Stimulated activated naive CD8-positive, alpha-beta T cell treated with anti-CD3 and anti-CD28 coated beads, Interleukin-15, Interleukin-2, amounts not matched to agents 100 ng/mL and 50 ng/mL, for 24 hours (primary cell): Measurements from ENCODE around the gene MCM3AP.
A peak's percentile ranks its signal among the peaks of the same experiment; 100 is the strongest.

Experiments
- H3K27ac Mint-ChIP-seq: one replicate; pipeline ENCODE4 v1.8.0; 2021; ENCODE audit warnings: mild to moderate bottlenecking, mixed read lengths
- H3K27me3 Mint-ChIP-seq: one replicate; pipeline ENCODE4 v1.8.0; 2021; ENCODE audit warnings: mixed read lengths
- H3K36me3 Mint-ChIP-seq: one replicate; pipeline ENCODE4 v1.8.0; 2021; ENCODE audit warnings: low read depth, mixed read lengths
- H3K4me1 Mint-ChIP-seq: one replicate; pipeline ENCODE4 v1.8.0; 2021; ENCODE audit warnings: low read depth, mixed read lengths
- H3K4me3 Mint-ChIP-seq: one replicate; pipeline ENCODE4 v1.8.0; 2021; ENCODE audit warnings: mild to moderate bottlenecking, mixed read lengths
- H3K9me3 Mint-ChIP-seq: one replicate; pipeline ENCODE4 v1.8.0; 2021; ENCODE audit warnings: mixed read lengths

Gene MCM3AP

GRCh38 chr21:46266946-46267345 is 18.5 kb downstream of the MCM3AP start:
- H3K36me3 Mint-ChIP-seq: peaks cover 56% of the 10 kb centered on the region
- H3K9me3 Mint-ChIP-seq: no peaks in the 10 kb centered on the region
- no peaks in the 10 kb centered on the region for H3K27me3 Mint-ChIP-seq
- no peaks in the 10 kb centered on the region for H3K4me1 Mint-ChIP-seq
- H3K27ac Mint-ChIP-seq: no peak overlapping the region
- H3K4me3 Mint-ChIP-seq: no peak overlapping the region

DNA sequence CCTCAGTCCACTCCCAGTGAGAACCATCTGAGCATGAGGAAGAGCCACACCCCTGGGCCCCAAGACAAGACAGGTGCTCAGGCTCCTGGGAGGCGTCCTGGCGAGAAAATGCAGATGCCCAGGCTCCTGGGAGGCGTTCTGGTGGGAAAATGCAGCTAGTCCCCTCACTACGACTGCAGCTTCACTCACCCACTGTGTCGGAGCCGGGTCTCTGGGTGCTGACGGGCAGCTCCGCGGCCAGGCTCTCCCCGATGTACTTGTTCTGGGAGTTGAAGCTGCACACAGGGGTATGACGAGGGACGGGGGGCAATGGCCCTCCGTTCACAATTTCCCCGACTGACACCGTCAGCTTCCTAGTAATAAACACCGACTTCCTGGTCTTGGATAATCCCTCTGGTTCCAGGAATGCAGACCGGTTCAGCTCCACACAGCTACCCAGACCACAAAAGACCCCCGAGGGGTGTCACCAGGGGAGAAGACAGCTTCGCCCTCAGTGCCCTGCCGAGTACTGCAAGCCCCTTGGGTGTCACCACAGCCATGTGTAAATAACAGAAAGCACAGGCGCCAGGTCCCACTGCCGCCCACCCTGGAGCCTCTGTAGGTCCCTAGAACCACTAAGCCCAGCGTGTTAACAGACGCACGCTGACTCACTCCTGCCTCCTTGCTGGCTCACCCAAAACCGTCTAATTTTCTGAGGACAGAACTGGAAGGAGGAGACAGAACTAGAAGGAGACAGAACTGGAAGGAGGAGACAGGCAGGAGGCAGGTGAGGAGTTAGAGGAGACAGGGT is 19.5 kb downstream of the MCM3AP start:
- H3K36me3 Mint-ChIP-seq: peaks cover 60% of the 10 kb centered on the region
- no peaks in the 10 kb centered on the region for H3K27me3 Mint-ChIP-seq
- H3K4me1 Mint-ChIP-seq: no peaks in the 10 kb centered on the region
- no peak overlapping the region for H3K27ac Mint-ChIP-seq
- H3K4me3 Mint-ChIP-seq: no peak overlapping the region
- no peaks in the 10 kb centered on the region for H3K9me3 Mint-ChIP-seq

- no peak overlapping the region for H3K4me3 Mint-ChIP-seq
- H3K4me1 Mint-ChIP-seq: no peaks in the 10 kb centered on the region
- peaks cover 56% of the 10 kb centered on the region for H3K36me3 Mint-ChIP-seq
- no peaks in the 10 kb centered on the region for H3K27me3 Mint-ChIP-seq
- no peaks in the 10 kb centered on the region for H3K9me3 Mint-ChIP-seq
- H3K27ac Mint-ChIP-seq: no peak overlapping the region
Observed at GRCh38 chr21:46264690-46265144, 20.7 kb downstream of the MCM3AP start.

DNA sequence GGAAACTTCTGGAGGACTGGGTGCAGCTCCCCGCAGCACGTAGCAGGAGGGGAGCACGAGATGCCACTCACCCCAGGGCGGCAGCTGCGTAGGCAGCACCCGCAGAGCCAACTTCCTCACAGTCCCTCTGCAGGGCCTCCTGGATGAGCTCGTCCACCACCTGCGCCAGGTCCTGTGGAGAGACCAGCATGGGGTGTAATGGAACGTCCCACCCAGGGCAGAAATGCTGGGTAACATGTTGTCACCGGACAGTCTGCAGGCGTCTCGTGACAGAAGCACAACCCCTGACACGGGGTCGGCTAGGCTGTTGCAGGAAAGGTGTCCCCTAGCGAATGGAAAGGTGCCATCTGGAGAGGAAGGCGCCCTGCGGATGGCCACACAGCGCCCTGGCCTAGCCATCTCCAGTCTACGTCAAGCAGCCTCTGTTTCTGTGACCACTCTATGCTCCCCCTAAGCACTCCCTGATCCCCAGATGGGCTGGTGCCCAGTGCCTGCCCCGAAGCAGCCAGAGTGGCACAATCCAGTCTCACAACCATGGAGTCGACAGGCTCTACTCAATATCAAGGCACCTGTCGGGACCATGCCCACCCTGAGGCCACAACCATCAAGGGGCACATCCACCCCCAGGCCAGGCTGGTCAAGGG is 21.2 kb downstream of the MCM3AP start:
- Mint-ChIP-seq H3K27ac (no peak overlapping the region), H3K36me3 (peaks cover 52% of the 10 kb centered on the region), H3K4me1 (no peaks in the 10 kb centered on the region)

GRCh38 chr21:46256501-46256994 is 28.9 kb downstream of the MCM3AP start:
- Mint-ChIP-seq H3K9me3 (no peaks in the 10 kb centered on the region), H3K4me1 (peaks cover 21% of the 10 kb centered on the region), H3K27ac (no peak overlapping the region), H3K27me3 (no peaks in the 10 kb centered on the region), H3K36me3 (peaks cover 77% of the 10 kb centered on the region), H3K4me3 (no peak overlapping the region)

More for the DNA sequence above, 21.2 kb downstream of the MCM3AP start:
- H3K4me3 Mint-ChIP-seq: no peak overlapping the region
- H3K27me3 Mint-ChIP-seq: no peaks in the 10 kb centered on the region
- H3K9me3 Mint-ChIP-seq: no peaks in the 10 kb centered on the region

DNA sequence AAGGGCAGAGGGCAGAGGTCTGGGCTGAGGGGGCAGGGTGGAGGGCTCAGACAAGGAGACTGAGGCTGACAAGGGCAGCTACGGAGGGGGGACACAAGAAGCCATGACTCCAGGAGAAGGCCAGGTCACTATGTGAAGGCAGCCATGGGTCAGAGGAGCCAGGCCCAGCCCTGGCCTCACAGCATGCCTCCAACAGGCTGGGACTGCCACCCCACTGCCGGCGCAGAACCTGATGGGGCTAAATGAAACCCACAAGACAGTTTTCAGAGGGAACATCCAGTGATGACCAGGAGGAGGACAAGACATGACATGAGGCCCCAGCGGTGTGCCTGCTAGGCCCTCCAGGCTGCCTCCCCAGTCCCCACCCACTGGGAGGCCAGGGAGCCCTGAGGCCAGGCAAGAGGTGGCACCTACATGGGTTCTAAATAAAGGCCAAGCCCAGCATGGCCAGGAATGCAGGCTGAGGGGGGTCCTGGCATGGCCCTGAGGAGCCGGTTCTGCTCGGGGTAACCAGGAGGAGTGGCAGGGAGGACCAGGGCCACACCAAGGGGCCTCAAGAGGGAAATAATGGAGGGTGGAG is 29.6 kb downstream of the MCM3AP start:
- no peaks in the 10 kb centered on the region for H3K27me3 Mint-ChIP-seq
- no peak overlapping the region for H3K4me3 Mint-ChIP-seq
- peaks cover 28% of the 10 kb centered on the region for H3K4me1 Mint-ChIP-seq
- peaks cover 75% of the 10 kb centered on the region for H3K36me3 Mint-ChIP-seq
- no peaks in the 10 kb centered on the region for H3K9me3 Mint-ChIP-seq
- H3K27ac Mint-ChIP-seq: no peak overlapping the region

DNA sequence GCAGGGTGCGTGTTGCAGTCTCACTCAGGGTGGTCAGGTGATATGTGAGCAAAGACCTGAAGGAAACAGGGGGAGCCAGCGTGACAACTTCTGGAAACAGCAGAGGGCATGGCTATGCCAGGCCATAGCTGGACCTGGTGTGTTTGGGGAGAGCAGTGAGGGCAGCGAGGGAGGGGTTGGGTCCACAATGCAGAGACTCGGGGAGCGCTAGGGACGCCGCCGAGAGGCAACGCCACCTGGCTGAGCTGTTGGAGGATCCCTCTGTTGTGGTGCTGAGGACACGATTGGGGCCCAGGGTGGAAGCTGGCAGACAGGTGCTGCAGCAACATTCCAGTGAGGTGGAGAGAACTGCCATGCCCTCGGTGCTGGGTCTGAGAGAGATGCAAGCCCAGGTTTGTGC is 30.2 kb downstream of the MCM3AP start:
- Mint-ChIP-seq H3K4me1 (peaks cover 35% of the 10 kb centered on the region), H3K27me3 (no peaks in the 10 kb centered on the region), H3K27ac (peak overlapping the region; percentile 95), H3K4me3 (no peak overlapping the region), H3K9me3 (no peaks in the 10 kb centered on the region), H3K36me3 (peaks cover 75% of the 10 kb centered on the region)

DNA sequence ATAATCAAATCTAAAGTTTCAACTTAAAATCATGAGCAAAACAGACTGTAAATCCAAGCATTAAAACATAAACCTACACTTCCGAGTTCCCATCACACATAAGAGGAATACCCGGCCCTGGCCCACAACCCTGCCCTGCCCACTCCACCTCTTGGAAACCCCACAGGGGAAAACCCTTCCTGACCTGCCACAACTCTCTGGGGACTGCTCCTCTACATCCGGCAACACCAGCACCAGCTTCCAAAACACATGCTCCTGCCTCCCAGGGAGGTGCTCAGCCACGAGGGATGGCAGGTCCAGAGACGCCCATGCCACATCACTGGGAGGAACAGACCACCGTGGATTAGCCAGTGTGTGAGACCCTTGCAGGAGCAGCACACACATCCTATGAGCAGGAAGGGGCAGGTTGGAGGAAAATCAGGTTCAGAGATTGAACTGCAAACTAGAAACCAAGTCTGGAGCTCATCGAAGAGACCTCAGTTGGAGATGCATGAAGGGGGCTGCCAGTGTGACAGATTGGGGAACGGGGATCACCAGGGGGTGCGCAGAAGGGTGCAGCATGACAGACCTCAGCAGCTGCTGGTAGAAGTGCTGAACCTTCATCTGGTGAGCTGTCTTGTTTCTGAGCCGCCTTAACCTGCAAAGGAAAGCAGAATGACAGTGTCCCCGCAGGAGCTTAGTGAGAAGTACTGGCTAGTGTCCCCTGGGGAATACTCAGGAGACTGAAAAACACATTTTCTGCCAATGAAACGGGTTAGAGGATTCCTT is 31.0 kb downstream of the MCM3AP start:
- Mint-ChIP-seq H3K36me3 (peaks cover 83% of the 10 kb centered on the region), H3K27me3 (no peaks in the 10 kb centered on the region)

DNA sequence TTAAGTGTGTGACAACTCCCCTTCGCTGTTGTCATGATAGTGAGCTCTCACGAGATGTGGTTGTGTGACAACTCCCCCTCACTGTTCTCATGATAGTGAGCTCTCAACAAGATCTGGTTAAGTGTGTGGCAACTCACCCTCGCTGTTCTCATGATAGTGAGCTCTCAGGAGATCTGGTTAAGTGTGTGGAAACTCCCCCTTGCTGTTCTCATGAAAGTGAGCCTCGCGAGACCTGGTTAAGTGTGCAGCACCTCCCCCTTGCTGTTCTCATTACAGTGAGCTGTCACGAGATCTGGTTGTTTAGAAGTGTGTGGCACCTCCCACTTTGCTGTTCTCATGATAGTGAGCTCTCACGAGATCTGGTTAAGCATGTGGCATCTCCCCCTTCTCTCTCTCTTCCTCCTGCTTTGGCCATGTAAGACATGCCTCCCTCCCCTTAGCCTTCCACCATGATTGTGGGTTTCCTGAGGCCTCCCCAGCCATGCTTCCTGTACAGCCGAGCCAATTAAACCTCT is 31.7 kb downstream of the MCM3AP start:
- Mint-ChIP-seq H3K27me3 (no peaks in the 10 kb centered on the region), H3K36me3 (peaks cover 85% of the 10 kb centered on the region), H3K4me3 (peak overlapping the region; percentile 35), H3K9me3 (no peaks in the 10 kb centered on the region), H3K27ac (peak overlapping the region; percentile 95), H3K4me1 (peaks cover 43% of the 10 kb centered on the region)

More for the DNA sequence above, 31.0 kb downstream of the MCM3AP start:
- H3K4me1 Mint-ChIP-seq: peaks cover 43% of the 10 kb centered on the region
- H3K27ac Mint-ChIP-seq: peak overlapping the region; percentile 95
- H3K9me3 Mint-ChIP-seq: no peaks in the 10 kb centered on the region
- no peak overlapping the region for H3K4me3 Mint-ChIP-seq

DNA sequence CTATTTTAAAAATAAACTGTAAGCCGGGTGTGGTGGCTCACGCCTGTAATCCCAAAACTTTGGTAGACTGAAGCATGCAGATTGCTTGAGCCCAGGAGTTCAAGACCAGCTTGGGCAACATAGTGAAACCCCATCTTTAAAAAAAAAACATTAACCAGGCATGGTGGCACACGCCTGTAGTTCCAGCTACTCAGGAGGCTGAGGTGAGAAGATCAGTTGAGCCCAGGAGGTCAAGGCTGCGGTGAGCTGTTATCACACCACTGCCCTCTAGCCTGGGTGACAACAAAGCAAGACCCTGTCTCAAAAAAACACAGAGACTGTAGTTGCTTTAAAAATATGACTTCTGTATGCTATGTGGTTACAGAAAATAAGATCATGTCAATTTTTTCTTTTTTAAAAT is 32.6 kb downstream of the MCM3AP start:
- H3K4me1 Mint-ChIP-seq: peaks cover 43% of the 10 kb centered on the region
- H3K4me3 Mint-ChIP-seq: no peak overlapping the region

DNA sequence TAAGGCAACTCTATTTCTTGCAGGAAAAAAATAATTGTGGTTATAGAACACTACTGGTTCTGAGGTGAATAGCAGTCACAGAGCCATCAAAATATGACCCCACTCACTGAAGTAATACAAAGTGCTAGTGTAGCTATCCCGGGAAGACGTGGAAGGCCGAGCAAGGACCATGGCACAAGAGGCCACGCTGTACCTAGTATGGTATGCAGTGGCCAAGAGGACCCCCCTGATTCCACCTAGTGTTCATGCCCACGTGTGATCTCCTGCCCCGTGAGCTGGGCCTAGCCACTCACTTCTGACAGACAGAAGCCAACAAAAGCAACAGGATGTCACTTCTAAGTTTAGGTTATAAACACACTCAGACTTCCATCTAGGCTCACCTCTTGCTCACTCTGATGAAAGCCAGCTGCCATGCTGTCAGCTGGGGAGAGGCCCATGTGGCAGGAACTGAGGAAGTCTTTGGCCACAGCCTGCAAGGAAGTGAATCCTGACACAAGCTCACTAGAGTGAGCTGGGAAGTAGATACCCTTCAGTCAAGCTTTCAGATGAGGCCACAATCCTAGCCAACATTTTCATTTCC is 35.2 kb downstream of the MCM3AP start:
- H3K36me3 Mint-ChIP-seq: peaks cover 82% of the 10 kb centered on the region
- peaks cover 46% of the 10 kb centered on the region for H3K4me1 Mint-ChIP-seq
- H3K27ac Mint-ChIP-seq: peak overlapping the region; percentile 59
- no peaks in the 10 kb centered on the region for H3K9me3 Mint-ChIP-seq
- no peak overlapping the region for H3K4me3 Mint-ChIP-seq
- H3K27me3 Mint-ChIP-seq: no peaks in the 10 kb centered on the region

More for the DNA sequence above, 32.6 kb downstream of the MCM3AP start:
- no peak overlapping the region for H3K27ac Mint-ChIP-seq
- H3K36me3 Mint-ChIP-seq: peaks cover 83% of the 10 kb centered on the region
- H3K27me3 Mint-ChIP-seq: no peaks in the 10 kb centered on the region
- H3K9me3 Mint-ChIP-seq: no peaks in the 10 kb centered on the region

- Mint-ChIP-seq H3K4me3 (no peak overlapping the region), H3K9me3 (no peaks in the 10 kb centered on the region), H3K27ac (no peak overlapping the region), H3K27me3 (no peaks in the 10 kb centered on the region), H3K36me3 (peaks cover 73% of the 10 kb centered on the region), H3K4me1 (peaks cover 34% of the 10 kb centered on the region)
Observed at GRCh38 chr21:46248827-46249226, 36.6 kb downstream of the MCM3AP start.

- Mint-ChIP-seq H3K27me3 (no peaks in the 10 kb centered on the region), H3K4me1 (peaks cover 29% of the 10 kb centered on the region), H3K36me3 (peaks cover 73% of the 10 kb centered on the region), H3K9me3 (no peaks in the 10 kb centered on the region), H3K4me3 (no peak overlapping the region), H3K27ac (no peak overlapping the region)
Observed at GRCh38 chr21:46248422-46248782, 37.0 kb downstream of the MCM3AP start.

DNA sequence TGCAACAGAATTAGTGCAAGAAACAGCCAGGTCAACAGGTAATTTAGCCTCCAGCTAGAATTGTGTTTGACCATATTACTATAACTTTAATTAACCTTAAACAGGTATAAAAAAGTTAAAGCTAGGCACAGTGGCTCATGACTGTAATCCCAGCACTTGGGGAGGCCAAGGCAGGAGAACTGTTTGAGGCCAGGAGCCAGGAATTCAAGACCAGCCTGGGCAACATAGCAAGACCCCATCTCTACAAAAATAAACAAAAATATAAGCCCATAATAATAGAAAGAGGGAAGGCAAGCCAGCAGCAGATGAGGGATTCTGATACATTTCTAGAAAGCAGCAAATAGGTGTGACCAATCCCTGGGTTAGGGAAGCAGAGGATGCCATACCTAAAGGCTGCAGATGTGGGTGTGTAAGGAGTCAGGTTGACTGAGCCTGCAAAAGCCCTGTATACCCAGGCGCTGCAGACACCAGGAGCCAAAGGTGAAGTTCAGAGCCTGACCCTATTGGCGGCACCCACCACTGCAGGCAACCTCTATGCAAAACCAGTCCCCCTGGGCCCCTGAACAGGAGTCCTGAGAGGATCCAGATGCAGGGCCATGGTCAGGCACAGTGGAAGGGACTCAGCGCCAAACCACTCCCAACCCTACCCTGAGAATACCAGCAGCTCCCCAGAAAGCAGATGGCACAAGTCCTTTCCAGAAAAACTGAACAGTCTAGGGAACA is 37.6 kb downstream of the MCM3AP start:
- no peak overlapping the region for H3K4me3 Mint-ChIP-seq
- peaks cover 73% of the 10 kb centered on the region for H3K36me3 Mint-ChIP-seq
- peaks cover 25% of the 10 kb centered on the region for H3K4me1 Mint-ChIP-seq
- no peaks in the 10 kb centered on the region for H3K9me3 Mint-ChIP-seq
- no peaks in the 10 kb centered on the region for H3K27me3 Mint-ChIP-seq
- H3K27ac Mint-ChIP-seq: no peak overlapping the region
